DOHH2 (cell line): ENCODE data around the gene NLRC3.

Experiments
- EZH2phosphoT487 ChIP-seq: fragments of 200-600 bp; sonication (generic); IDR thresholded peaks from 2 replicates; pipeline ENCODE4 v1.6.1; 2017; ENCODE audit warnings: borderline replicate concordance, mild to moderate bottlenecking, antibody characterized with exemption, low read length, moderate library complexity, mixed read lengths
- TF ChIP-seq, protein P1 (sequence below): fragments of 200-600 bp; sonication (generic); IDR thresholded peaks from one replicate; pipeline ENCODE4 v1.5.1; 2014; ENCODE audit warnings: antibody characterized with exemption, mild to moderate bottlenecking, low read depth, low read length; ENCODE audit not compliant: poor library complexity, severe bottlenecking

DNA sequence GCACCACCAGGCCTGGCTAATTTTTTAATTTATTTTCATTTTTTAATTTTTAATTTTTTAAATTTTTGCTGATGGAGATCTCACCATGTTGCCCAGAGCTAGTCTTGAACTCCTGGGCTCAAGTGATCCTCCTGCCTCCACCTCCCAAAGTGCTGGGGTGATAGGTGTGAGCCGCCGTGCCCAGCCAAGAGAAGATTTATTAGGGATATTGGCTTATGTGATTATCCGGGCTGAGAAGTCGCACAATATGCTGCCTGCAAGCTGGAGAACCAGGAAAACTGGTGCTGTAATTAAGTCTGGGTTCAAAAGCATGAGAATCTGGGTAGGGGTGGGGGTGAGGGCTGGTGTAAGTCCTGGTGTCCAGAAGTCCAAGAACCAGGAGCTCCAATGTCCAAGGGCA, 79.4 kb downstream of the NLRC3 start:
- TF ChIP-seq, protein P1, sequence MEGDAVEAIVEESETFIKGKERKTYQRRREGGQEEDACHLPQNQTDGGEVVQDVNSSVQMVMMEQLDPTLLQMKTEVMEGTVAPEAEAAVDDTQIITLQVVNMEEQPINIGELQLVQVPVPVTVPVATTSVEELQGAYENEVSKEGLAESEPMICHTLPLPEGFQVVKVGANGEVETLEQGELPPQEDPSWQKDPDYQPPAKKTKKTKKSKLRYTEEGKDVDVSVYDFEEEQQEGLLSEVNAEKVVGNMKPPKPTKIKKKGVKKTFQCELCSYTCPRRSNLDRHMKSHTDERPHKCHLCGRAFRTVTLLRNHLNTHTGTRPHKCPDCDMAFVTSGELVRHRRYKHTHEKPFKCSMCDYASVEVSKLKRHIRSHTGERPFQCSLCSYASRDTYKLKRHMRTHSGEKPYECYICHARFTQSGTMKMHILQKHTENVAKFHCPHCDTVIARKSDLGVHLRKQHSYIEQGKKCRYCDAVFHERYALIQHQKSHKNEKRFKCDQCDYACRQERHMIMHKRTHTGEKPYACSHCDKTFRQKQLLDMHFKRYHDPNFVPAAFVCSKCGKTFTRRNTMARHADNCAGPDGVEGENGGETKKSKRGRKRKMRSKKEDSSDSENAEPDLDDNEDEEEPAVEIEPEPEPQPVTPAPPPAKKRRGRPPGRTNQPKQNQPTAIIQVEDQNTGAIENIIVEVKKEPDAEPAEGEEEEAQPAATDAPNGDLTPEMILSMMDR = no peak
- TF ChIP-seq EZH2phosphoT487 = no peak
